K562 (cell line): ENCODE results near the gene FKBP11.

Source experiments
- GATAD2A ChIP-seq: fragments of 450-650 bp; IDR thresholded peaks from 2 replicates; pipeline ENCODE4 v1.6.1; 2017
- RBM14 ChIP-seq: fragments of 200-400 bp; formaldehyde crosslinking; IDR thresholded peaks from 2 replicates; pipeline ENCODE4 v1.6.1; 2018; ENCODE audit warnings: low read depth, mild to moderate bottlenecking, low read length, moderate library complexity, borderline replicate concordance; ENCODE audit not compliant: insufficient read depth
- RNF2 ChIP-seq: sonication (generic); IDR thresholded peaks from 2 replicates; pipeline ENCODE4 v1.6.1; 2016
- TSHZ1 ChIP-seq: fragments of 250-450 bp; sonication (Bioruptor Pico); IDR thresholded peaks from 2 replicates; pipeline ENCODE4 v1.4.0; 2020; ENCODE audit warnings: mild to moderate bottlenecking, moderate library complexity
- ZNF57 ChIP-seq: fragments of 450-650 bp; formaldehyde crosslinking; IDR thresholded peaks from 2 replicates; pipeline ENCODE4 v1.4.0; 2020; ENCODE audit warnings: mild to moderate bottlenecking, moderate library complexity

GRCh38 chr12:48925304-48926011 is at the start of gene FKBP11:
- no peak for TF ChIP-seq RBM14
- TF ChIP-seq ZNF57 = no peak
- no peak for TF ChIP-seq RNF2
- TF ChIP-seq TSHZ1 (CRISPR knock-in tag) = no peak
- no peak for TF ChIP-seq GATAD2A
